ENCODE results near the gene RPL39L. TPM values are rescaled to one million over a fixed set of nuclear protein-coding genes. Genes with fewer than 3 reads are reported as not detected.

The RPL39L gene
- polyA plus RNA-seq, 3 donors, result 1.1 to 3.4 (median 3.1) TPM

DNA sequence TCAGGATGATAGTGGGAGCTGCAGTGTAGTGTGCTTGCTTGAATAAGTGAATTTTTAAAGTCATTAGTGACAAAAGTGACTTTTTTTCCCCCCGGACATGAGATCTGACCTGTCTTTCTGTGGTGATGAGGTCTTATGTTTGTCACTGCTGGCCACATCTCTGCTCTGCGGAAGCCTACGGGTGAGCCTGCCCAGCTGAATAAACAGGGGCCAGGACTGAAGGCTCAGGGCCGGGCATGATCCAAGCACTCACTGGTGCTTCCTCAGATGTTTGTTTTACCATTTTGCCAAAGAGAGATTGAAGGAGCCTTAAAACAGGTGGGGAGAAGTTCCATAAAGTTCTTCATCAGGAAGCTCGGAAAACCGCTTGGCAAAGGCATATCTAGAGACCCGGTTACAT lies 35.0 kb downstream of the RPL39L start:
- Histone ChIP-seq H3K79me2 (ENCODE audit: insufficient read depth, low read length) (no peaks in the 10 kb centered on the region), H3K36me3 (replicated peaks in 1 of 2; ENCODE audit: control insufficient read depth in 1 of 2, insufficient read depth in 2 of 2, low read length in 2 of 2) (no peaks in the 10 kb centered on the region), H4K20me1 (ENCODE audit: insufficient read depth, low read length) (no peaks in the 10 kb centered on the region), H3K4me2 (replicated peaks; ENCODE audit: extremely low read depth, low read length, poor library complexity, severe bottlenecking) (no peak overlapping the region), H3K9me3 (replicated peaks in 1 of 2; ENCODE audit: control insufficient read depth in 1 of 2, insufficient read depth in 1 of 2, low read length in 2 of 2) (no peaks in the 10 kb centered on the region), H3K27ac (ENCODE audit: low read depth in 1 of 2, low read length in 2 of 2) (no peak overlapping the region), H3K9ac (ENCODE audit: insufficient read depth, low read length, poor library complexity, severe bottlenecking) (no peak overlapping the region), H3K4me3 (replicated peaks in 1 of 3; ENCODE audit: low read depth in 2 of 3, low read length in 3 of 3) (no peak overlapping the region), H2AFZ (ENCODE audit: insufficient read depth, low read depth, low read length, poor library complexity, severe bottlenecking) (no peak overlapping the region), H3K4me1 (ENCODE audit: control insufficient read depth in 1 of 2, insufficient read depth in 2 of 2, low read length in 2 of 2) (peaks cover 5 to 9% of the 10 kb centered on the region in 2 donors), H3K27me3 (ENCODE audit: control insufficient read depth in 2 of 2, insufficient read depth in 2 of 2, low read length in 2 of 2) (no peaks in the 10 kb centered on the region)
- no peak for DNase-seq
- Mint-ChIP-seq H3K36me3 (no peaks in the 10 kb centered on the region), H3K27ac (no peak overlapping the region), H3K27me3 (ENCODE audit: low read depth in 3 of 3) (peaks cover 0 to under 1% (median 0%) of the 10 kb centered on the region in 3 donors), H3K4me3 (no peak overlapping the region), H3K4me1 (peaks cover 12% of the 10 kb centered on the region), H3K9me3 (peaks cover 0 to 1% (median 0%) of the 10 kb centered on the region in 7 donors)
- TF ChIP-seq, protein P1, sequence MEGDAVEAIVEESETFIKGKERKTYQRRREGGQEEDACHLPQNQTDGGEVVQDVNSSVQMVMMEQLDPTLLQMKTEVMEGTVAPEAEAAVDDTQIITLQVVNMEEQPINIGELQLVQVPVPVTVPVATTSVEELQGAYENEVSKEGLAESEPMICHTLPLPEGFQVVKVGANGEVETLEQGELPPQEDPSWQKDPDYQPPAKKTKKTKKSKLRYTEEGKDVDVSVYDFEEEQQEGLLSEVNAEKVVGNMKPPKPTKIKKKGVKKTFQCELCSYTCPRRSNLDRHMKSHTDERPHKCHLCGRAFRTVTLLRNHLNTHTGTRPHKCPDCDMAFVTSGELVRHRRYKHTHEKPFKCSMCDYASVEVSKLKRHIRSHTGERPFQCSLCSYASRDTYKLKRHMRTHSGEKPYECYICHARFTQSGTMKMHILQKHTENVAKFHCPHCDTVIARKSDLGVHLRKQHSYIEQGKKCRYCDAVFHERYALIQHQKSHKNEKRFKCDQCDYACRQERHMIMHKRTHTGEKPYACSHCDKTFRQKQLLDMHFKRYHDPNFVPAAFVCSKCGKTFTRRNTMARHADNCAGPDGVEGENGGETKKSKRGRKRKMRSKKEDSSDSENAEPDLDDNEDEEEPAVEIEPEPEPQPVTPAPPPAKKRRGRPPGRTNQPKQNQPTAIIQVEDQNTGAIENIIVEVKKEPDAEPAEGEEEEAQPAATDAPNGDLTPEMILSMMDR (IDR thresholded peaks at IDR 0.05), result no peak
- 100% methylated on average over 6 of the region's 7 CpGs for WGBS (ENCODE audit: insufficient coverage)
- intact Hi-C loops (cut with micrococcal nuclease), result no loop called here

DNA sequence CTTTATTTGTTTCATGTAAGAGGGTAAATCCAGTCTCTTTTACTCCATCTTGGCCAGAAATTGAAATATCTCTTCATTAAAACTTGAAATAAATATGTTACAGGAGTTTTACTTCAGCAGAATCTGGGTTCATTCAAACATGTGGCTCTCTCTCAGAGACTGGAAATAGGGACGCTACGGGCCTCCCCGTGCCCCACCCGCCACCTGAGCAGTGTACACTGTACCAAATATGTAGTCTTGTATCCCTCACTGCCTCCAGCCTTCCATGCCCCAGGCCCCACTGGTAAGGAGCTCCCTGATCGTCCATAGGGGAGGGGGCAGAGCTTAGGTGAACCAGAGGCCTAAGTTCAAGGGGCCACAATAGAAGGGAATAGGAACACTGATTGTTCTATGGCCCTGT lies 36.0 kb downstream of the RPL39L start:
- no peak overlapping the region for H3K4me3 Mint-ChIP-seq
- no peak overlapping the region for H3K9ac ChIP-seq (ENCODE audit: insufficient read depth, low read length, poor library complexity, severe bottlenecking)
- H3K9me3 ChIP-seq (replicated peaks in 1 of 2; ENCODE audit: control insufficient read depth in 1 of 2, insufficient read depth in 1 of 2, low read length in 2 of 2), result no peaks in the 10 kb centered on the region
- no peak overlapping the region for H3K4me3 ChIP-seq (replicated peaks in 1 of 3; ENCODE audit: low read depth in 2 of 3, low read length in 3 of 3)
- no peak overlapping the region for H3K27ac Mint-ChIP-seq
- no peaks in the 10 kb centered on the region for H3K79me2 ChIP-seq (ENCODE audit: insufficient read depth, low read length)
- no peak overlapping the region for H3K4me2 ChIP-seq (replicated peaks; ENCODE audit: extremely low read depth, low read length, poor library complexity, severe bottlenecking)
- H3K4me1 ChIP-seq (ENCODE audit: control insufficient read depth in 1 of 2, insufficient read depth in 2 of 2, low read length in 2 of 2), result peaks cover 5 to 9% of the 10 kb centered on the region in 2 donors
- TF ChIP-seq, protein P1 (IDR thresholded peaks at IDR 0.05), result no peak
- peaks cover 16% of the 10 kb centered on the region for H3K4me1 Mint-ChIP-seq
- H3K27me3 ChIP-seq (ENCODE audit: control insufficient read depth in 2 of 2, insufficient read depth in 2 of 2, low read length in 2 of 2), result no peaks in the 10 kb centered on the region
- intact Hi-C loops (cut with micrococcal nuclease), result no loop called here
- peaks cover 0 to 1% (median 0%) of the 10 kb centered on the region in 3 donors for H3K27me3 Mint-ChIP-seq (ENCODE audit: low read depth in 3 of 3)
- H2AFZ ChIP-seq (ENCODE audit: insufficient read depth, low read depth, low read length, poor library complexity, severe bottlenecking), result no peak overlapping the region
- DNase-seq, result no peak
- 100% methylated on average over 1 of the region's 5 CpGs for WGBS (ENCODE audit: insufficient coverage)
- no peaks in the 10 kb centered on the region for H4K20me1 ChIP-seq (ENCODE audit: insufficient read depth, low read length)
- H3K27ac ChIP-seq (ENCODE audit: low read depth in 1 of 2, low read length in 2 of 2), result no peak overlapping the region
- no peaks in the 10 kb centered on the region for H3K36me3 ChIP-seq (replicated peaks in 1 of 2; ENCODE audit: control insufficient read depth in 1 of 2, insufficient read depth in 2 of 2, low read length in 2 of 2)
- H3K36me3 Mint-ChIP-seq, result no peaks in the 10 kb centered on the region
- peaks cover 0 to 10% (median 4%) of the 10 kb centered on the region in 7 donors for H3K9me3 Mint-ChIP-seq

All from CD14-positive monocyte (primary cell).